Measurements from ENCODE around the gene TMEM143. TPM values are rescaled to one million over a fixed set of nuclear protein-coding genes. Genes with fewer than 3 reads are reported as not detected.

The TMEM143 gene
- total RNA-seq, 1 experiment from 2014 or later = 7.5 TPM

GRCh38 chr19:48341515-48342413 lies 22.0 kb downstream of the TMEM143 start:
- no peak for DNase-seq (ENCODE audit: low spot score)
- no peaks in the 10 kb centered on the region for H3K27me3 ChIP-seq (replicated peaks; ENCODE audit: insufficient read depth, low read depth, low read length, poor library complexity)
- no TSS peak for BruUV-seq (replicated peaks)
- CTCF ChIA-PET = no interaction called here
- intact Hi-C loops (cut with micrococcal nuclease; ENCODE audit: unreplicated experiment) = no loop called here
- no peaks in the 10 kb centered on the region for H3K4me1 ChIP-seq (ENCODE audit: insufficient read depth, low read length, poor library complexity, severe bottlenecking)
- no peak overlapping the region for H3K4me3 ChIP-seq (ENCODE audit: low read depth, low read length, poor library complexity, severe bottlenecking)
- no peaks in the 10 kb centered on the region for H3K36me3 ChIP-seq (ENCODE audit: insufficient read depth, low read length, poor library complexity, severe bottlenecking)
- H3K27ac ChIP-seq (ENCODE audit: low read depth, low read length, poor library complexity, severe bottlenecking) = no peak overlapping the region
- POLR2A ChIA-PET (ENCODE audit: low non-redundant PET) = no interaction called here
- H3K9me3 ChIP-seq (ENCODE audit: low read depth, low read length, poor library complexity, severe bottlenecking) = no peaks in the 10 kb centered on the region
- TF ChIP-seq CTCF (conservative IDR thresholded peaks at IDR 0.05; ENCODE audit: low read depth, low read length) = no peak

GRCh38 chr19:48340995-48341394 lies 22.7 kb downstream of the TMEM143 start:
- no TSS peak for BruUV-seq (replicated peaks)
- H3K4me3 ChIP-seq (ENCODE audit: low read depth, low read length, poor library complexity, severe bottlenecking) = no peak overlapping the region
- ChIA-PET CTCF (no interaction called here), POLR2A (ENCODE audit: low non-redundant PET) (no interaction called here)
- no peak overlapping the region for H3K27ac ChIP-seq (ENCODE audit: low read depth, low read length, poor library complexity, severe bottlenecking)
- no peak for DNase-seq (ENCODE audit: low spot score)
- H3K36me3 ChIP-seq (ENCODE audit: insufficient read depth, low read length, poor library complexity, severe bottlenecking) = no peaks in the 10 kb centered on the region
- TF ChIP-seq CTCF (conservative IDR thresholded peaks at IDR 0.05; ENCODE audit: low read depth, low read length) = no peak
- TF ChIP-seq EZH2 (IDR thresholded peaks at IDR 0.05; ENCODE audit: borderline replicate concordance, low read depth, low read length, poor library complexity, severe bottlenecking) = no peak
- H3K27me3 ChIP-seq (replicated peaks; ENCODE audit: insufficient read depth, low read depth, low read length, poor library complexity) = no peaks in the 10 kb centered on the region
- no peaks in the 10 kb centered on the region for H3K4me1 ChIP-seq (ENCODE audit: insufficient read depth, low read length, poor library complexity, severe bottlenecking)
- intact Hi-C loops (cut with micrococcal nuclease; ENCODE audit: unreplicated experiment) = no loop called here
- H3K9me3 ChIP-seq (ENCODE audit: low read depth, low read length, poor library complexity, severe bottlenecking) = no peaks in the 10 kb centered on the region

GRCh38 chr19:48338802-48339503 lies 24.8 kb downstream of the TMEM143 start:
- TF ChIP-seq CTCF (conservative IDR thresholded peaks at IDR 0.05; ENCODE audit: low read depth, low read length) (no peak), EZH2 (IDR thresholded peaks at IDR 0.05; ENCODE audit: borderline replicate concordance, low read depth, low read length, poor library complexity, severe bottlenecking) (no peak)
- intact Hi-C loops (cut with micrococcal nuclease; ENCODE audit: unreplicated experiment) = no loop called here
- H3K27ac ChIP-seq (ENCODE audit: low read depth, low read length, poor library complexity, severe bottlenecking) = no peak overlapping the region
- no peaks in the 10 kb centered on the region for H3K9me3 ChIP-seq (ENCODE audit: low read depth, low read length, poor library complexity, severe bottlenecking)
- ChIA-PET POLR2A (ENCODE audit: low non-redundant PET) (no interaction called here), CTCF (no interaction called here)
- no peaks in the 10 kb centered on the region for H3K4me1 ChIP-seq (ENCODE audit: insufficient read depth, low read length, poor library complexity, severe bottlenecking)
- H3K36me3 ChIP-seq (ENCODE audit: insufficient read depth, low read length, poor library complexity, severe bottlenecking) = no peaks in the 10 kb centered on the region
- no TSS peak for BruUV-seq (replicated peaks)
- DNase-seq (ENCODE audit: low spot score) = no peak
- no peak overlapping the region for H3K4me3 ChIP-seq (ENCODE audit: low read depth, low read length, poor library complexity, severe bottlenecking)
- H3K27me3 ChIP-seq (replicated peaks; ENCODE audit: insufficient read depth, low read depth, low read length, poor library complexity) = no peaks in the 10 kb centered on the region

Measured in A673 (cell line).